Measurements from ENCODE around the gene STIM1.

Gene STIM1

GRCh38 chr11:3992964-3993363, 137.5 kb downstream of the STIM1 start:
- no peaks in the 10 kb centered on the region for H3K9me3 ChIP-seq (ENCODE audit: control insufficient read depth, insufficient read depth, low read length)
- no peaks in the 10 kb centered on the region for H4K20me1 ChIP-seq (ENCODE audit: control insufficient read depth, insufficient read depth, low read depth, low read length)
- no peaks in the 10 kb centered on the region for H3F3A ChIP-seq (ENCODE audit: control insufficient read depth, insufficient read depth)
- no peak overlapping the region for H3K4me3 ChIP-seq (ENCODE audit: low read length)
- TF ChIP-seq EZH2phosphoT487 (IDR thresholded peaks at IDR 0.05; ENCODE audit: borderline replicate concordance, low read length) (no peak), CTCF (IDR thresholded peaks at IDR 0.05; ENCODE audit: low read depth, low read length, poor library complexity, severe bottlenecking) (no peak)
- H3K36me3 ChIP-seq (ENCODE audit: control insufficient read depth, low read length) = no peaks in the 10 kb centered on the region
- no peaks in the 10 kb centered on the region for H3K4me1 ChIP-seq (ENCODE audit: control insufficient read depth, low read length)
- H3K27ac ChIP-seq (ENCODE audit: low read depth, low read length) = no peak overlapping the region
- no peaks in the 10 kb centered on the region for H3K27me3 ChIP-seq (ENCODE audit: control insufficient read depth, low read length)
- H3K79me2 ChIP-seq (ENCODE audit: control insufficient read depth, low read length) = no peaks in the 10 kb centered on the region
- no peak overlapping the region for H3K4me2 ChIP-seq (ENCODE audit: low read length)
- H3K9me2 ChIP-seq (replicated peaks; ENCODE audit: control insufficient read depth, low read length) = no peaks in the 10 kb centered on the region

- Histone ChIP-seq H3K9me2 (replicated peaks; ENCODE audit: control insufficient read depth, low read length) (no peaks in the 10 kb centered on the region), H3K4me2 (ENCODE audit: low read length) (no peak overlapping the region), H3K4me1 (ENCODE audit: control insufficient read depth, low read length) (no peaks in the 10 kb centered on the region), H3K27me3 (ENCODE audit: control insufficient read depth, low read length) (no peaks in the 10 kb centered on the region), H3K4me3 (ENCODE audit: low read length) (no peak overlapping the region), H3F3A (ENCODE audit: control insufficient read depth, insufficient read depth) (no peaks in the 10 kb centered on the region), H3K79me2 (ENCODE audit: control insufficient read depth, low read length) (no peaks in the 10 kb centered on the region), H4K20me1 (ENCODE audit: control insufficient read depth, insufficient read depth, low read depth, low read length) (no peaks in the 10 kb centered on the region), H3K36me3 (ENCODE audit: control insufficient read depth, low read length) (no peaks in the 10 kb centered on the region), H3K27ac (ENCODE audit: low read depth, low read length) (no peak overlapping the region), H3K9me3 (ENCODE audit: control insufficient read depth, insufficient read depth, low read length) (peaks cover under 1% of the 10 kb centered on the region; the same call in 1 of the 2 replicates)
- TF ChIP-seq EZH2phosphoT487 (IDR thresholded peaks at IDR 0.05; ENCODE audit: borderline replicate concordance, low read length) (no peak), CTCF (IDR thresholded peaks at IDR 0.05; ENCODE audit: low read depth, low read length, poor library complexity, severe bottlenecking) (no peak)
These were observed 138.7 kb downstream of the STIM1 start for GRCh38 chr11:3994030-3994640.

- no peak overlapping the region for H3K4me2 ChIP-seq (ENCODE audit: low read length)
- H3F3A ChIP-seq (ENCODE audit: control insufficient read depth, insufficient read depth) = no peaks in the 10 kb centered on the region
- no peak for TF ChIP-seq EZH2phosphoT487 (IDR thresholded peaks at IDR 0.05; ENCODE audit: borderline replicate concordance, low read length)
- no peak for TF ChIP-seq CTCF (IDR thresholded peaks at IDR 0.05; ENCODE audit: low read depth, low read length, poor library complexity, severe bottlenecking)
- H3K79me2 ChIP-seq (ENCODE audit: control insufficient read depth, low read length) = no peaks in the 10 kb centered on the region
- H3K4me3 ChIP-seq (ENCODE audit: low read length) = no peak overlapping the region
- H3K36me3 ChIP-seq (ENCODE audit: control insufficient read depth, low read length) = no peaks in the 10 kb centered on the region
- no peaks in the 10 kb centered on the region for H4K20me1 ChIP-seq (ENCODE audit: control insufficient read depth, insufficient read depth, low read depth, low read length)
- no peaks in the 10 kb centered on the region for H3K27me3 ChIP-seq (ENCODE audit: control insufficient read depth, low read length)
- peaks cover 3% of the 10 kb centered on the region; the same call in 1 of the 2 replicates for H3K9me3 ChIP-seq (ENCODE audit: control insufficient read depth, insufficient read depth, low read length)
- no peak overlapping the region for H3K27ac ChIP-seq (ENCODE audit: low read depth, low read length)
- no peaks in the 10 kb centered on the region for H3K9me2 ChIP-seq (replicated peaks; ENCODE audit: control insufficient read depth, low read length)
- H3K4me1 ChIP-seq (ENCODE audit: control insufficient read depth, low read length) = no peaks in the 10 kb centered on the region
These were observed 139.8 kb downstream of the STIM1 start for GRCh38 chr11:3995307-3995706.
